HG02610 (cell line): Measurements from ENCODE around the gene AHR.
"Not testable (repeated sequence)": the region's sequence is repeated elsewhere in the genome, so short reads cannot be mapped to it uniquely, and the experiment has no call there.

Experiments used
- ATAC-seq: cut with Tn5 transposase; IDR thresholded peaks from one replicate; pipeline ENCODE4 v1.9.1; 2021; ENCODE audit warnings: mild to moderate bottlenecking, moderate library complexity; ENCODE audit not compliant: unreplicated experiment

The AHR gene

GRCh38 chr7:17336168-17336567 is 37.7 kb downstream of the AHR start:
- ATAC-seq = no peak

DNA sequence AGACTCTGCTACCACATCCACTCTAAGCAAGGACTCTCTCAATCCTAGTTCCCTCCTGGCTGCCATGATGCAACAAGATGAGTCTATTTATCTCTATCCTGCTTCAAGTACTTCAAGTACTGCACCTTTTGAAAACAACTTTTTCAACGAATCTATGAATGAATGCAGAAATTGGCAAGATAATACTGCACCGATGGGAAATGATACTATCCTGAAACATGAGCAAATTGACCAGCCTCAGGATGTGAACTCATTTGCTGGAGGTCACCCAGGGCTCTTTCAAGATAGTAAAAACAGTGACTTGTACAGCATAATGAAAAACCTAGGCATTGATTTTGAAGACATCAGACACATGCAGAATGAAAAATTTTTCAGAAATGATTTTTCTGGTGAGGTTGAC is 40.7 kb downstream of the AHR start:
- ATAC-seq = no peak

GRCh38 chr7:17339952-17340351 is 41.5 kb downstream of the AHR start:
- no peak for ATAC-seq

GRCh38 chr7:17340655-17341054 is 42.2 kb downstream of the AHR start:
- ATAC-seq = no peak

GRCh38 chr7:17342756-17343155 is 44.3 kb downstream of the AHR start:
- ATAC-seq = no peak

GRCh38 chr7:17347401-17347800 is 48.9 kb downstream of the AHR start:
- ATAC-seq = no peak

DNA sequence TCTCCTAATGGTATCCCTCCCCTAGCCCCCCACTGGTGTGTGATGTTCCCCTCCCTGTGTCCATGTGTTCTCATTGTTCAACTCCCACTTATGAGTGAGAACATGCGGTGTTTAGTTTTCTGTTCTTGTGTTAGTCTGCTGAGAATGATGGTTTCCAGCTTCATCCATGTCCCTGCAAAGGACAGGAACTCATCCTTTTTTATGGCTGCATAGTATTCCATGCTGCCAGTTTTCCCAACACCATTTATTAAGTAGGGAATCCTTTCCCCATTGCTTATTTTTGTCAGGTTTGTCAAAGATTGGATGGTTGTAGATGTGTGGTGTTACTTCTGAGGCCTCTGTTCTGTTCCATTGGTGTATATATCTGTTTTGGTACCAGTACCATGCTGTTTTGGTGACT is 50.5 kb downstream of the AHR start:
- not testable (repeated sequence) for ATAC-seq

DNA sequence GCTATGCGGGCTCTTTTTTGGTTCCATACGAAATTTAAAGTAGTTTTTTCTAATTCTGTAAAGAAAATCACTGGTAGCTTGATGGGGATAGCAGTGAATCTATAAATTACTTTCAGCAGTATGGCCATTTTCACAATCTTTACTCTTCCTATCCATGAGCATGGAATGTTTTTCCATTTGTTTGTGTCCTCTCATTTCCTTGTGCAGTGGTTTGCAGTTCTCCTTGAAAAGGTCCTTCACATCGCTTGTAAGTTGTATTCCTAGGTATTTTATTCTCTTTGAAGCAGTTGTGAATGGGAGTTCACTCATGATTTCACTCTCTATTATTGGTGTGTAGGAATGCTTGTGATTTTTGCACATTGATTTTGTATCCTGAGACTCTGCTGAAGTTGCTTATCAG is 51.9 kb downstream of the AHR start:
- not testable (repeated sequence) for ATAC-seq

DNA sequence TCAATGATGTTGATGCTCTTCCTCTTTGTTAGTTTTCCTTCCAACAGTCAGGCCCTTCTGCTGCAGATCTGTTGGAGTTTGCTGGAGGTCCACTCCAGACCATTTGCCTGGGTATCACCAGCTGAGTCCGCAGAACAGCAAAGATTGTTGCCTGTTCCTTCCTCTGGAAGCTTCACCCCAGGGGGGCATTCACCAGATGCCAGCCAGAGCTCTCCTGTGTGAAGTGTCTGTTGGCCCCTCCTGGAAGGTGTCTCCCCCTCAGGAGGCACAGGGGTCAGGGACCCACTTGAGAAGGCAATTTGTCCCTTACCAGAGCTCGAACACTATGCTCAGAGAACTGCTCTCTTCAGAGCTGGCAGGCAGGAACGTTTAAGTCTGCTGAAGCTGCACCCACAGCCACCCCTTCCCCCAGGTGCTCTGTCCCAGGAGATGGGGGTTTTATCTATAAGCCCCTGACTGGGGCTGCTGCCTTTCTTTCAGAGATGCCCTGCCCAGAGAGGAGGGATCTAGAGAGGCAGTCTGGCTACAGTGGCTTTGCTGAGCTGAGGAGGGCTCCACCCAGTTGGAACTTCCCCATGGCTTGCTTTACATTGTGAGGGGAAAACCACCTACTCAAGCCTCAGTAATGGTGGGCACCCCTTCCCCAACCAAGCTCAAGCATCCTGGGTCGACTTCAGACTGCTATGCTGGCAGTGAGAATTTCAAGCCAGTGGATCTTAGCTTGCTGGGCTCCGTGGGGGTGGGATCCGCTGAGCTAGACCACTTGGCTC is 55.4 kb downstream of the AHR start:
- peak; percentile 75 for ATAC-seq

DNA sequence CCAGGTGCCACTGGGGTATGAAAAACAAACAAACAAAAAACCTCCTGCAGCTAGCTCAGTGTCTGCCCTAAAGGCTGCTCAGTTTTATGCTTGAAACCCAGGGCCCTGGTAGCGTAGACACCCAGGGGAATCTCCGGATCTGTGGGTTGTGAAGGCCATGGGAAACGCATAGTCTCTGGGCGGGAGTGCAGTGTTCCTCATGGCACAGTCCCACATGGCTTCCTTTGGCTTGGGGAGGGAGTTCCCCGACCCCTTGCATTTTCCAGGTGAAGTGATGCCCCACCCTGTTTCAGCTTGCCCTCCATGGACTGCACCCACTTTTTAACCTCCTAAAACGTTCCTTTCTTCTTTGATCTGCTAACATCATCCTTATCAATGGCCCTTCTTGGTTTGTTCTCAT is 56.0 kb downstream of the AHR start:
- ATAC-seq = no peak

- no peak for ATAC-seq
These were observed 56.6 kb downstream of the AHR start for GRCh38 chr7:17355050-17355449.

DNA sequence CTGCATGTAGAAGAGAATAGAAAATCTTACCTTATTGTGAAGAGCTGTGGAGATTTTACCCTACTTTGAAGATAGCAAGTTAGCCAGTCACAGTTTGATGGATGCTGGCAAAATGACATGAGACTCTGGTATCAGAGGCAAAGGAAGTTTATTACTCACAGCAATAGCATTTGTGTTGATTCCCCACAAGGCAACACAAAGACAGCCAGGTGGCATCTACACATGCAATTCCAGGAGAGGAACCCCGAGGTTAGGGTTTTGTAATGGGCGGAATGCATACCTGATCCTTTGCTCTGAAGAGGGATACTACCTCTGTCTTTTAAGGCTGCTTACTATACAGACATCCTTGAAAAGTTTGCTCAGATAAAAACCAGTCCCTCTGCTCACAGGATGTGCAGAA is 59.5 kb downstream of the AHR start:
- ATAC-seq = no peak

- ATAC-seq = no peak
These were observed 61.2 kb downstream of the AHR start for GRCh38 chr7:17359610-17360009.

- ATAC-seq = no peak
These were observed 64.1 kb downstream of the AHR start for GRCh38 chr7:17362439-17363105.

- ATAC-seq = no peak
These were observed 66.2 kb downstream of the AHR start for GRCh38 chr7:17364671-17365070.

GRCh38 chr7:17365775-17366174 is 67.3 kb downstream of the AHR start:
- no peak for ATAC-seq

GRCh38 chr7:17367502-17367901 is 69.0 kb downstream of the AHR start:
- ATAC-seq = no peak

DNA sequence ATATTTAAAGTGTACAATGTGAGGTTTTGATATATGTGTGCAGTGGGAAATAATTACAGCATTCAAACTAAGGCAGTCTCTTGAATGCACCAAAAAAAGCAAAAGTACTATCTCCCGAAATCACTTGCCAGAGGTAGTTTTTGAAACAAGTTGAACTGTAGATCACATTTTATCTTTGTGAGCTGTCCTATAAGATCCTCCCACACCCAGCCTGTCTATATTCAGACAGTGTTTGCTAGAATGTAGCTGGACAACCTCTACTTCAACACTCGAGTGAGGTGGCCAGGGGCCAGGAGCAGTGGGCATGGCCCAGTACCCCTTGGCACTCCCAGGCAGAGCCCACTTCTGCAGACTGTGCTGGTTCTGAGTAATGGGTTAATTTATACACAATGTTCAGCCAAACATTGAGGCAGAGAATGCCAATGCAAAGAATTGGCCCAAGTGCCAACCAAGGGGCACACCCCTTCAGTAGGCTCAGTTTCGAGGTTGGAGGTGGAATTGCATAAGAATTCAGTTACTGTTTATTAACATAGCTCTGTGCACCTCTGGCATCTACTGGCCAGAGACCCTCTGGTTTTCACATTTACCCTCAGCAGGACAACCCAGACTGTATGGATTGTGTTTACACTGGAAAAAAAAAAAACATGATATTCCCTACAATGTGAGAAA is 70.5 kb downstream of the AHR start:
- no peak for ATAC-seq

- no peak for ATAC-seq
These were observed 71.4 kb downstream of the AHR start for GRCh38 chr7:17369691-17370426.

DNA sequence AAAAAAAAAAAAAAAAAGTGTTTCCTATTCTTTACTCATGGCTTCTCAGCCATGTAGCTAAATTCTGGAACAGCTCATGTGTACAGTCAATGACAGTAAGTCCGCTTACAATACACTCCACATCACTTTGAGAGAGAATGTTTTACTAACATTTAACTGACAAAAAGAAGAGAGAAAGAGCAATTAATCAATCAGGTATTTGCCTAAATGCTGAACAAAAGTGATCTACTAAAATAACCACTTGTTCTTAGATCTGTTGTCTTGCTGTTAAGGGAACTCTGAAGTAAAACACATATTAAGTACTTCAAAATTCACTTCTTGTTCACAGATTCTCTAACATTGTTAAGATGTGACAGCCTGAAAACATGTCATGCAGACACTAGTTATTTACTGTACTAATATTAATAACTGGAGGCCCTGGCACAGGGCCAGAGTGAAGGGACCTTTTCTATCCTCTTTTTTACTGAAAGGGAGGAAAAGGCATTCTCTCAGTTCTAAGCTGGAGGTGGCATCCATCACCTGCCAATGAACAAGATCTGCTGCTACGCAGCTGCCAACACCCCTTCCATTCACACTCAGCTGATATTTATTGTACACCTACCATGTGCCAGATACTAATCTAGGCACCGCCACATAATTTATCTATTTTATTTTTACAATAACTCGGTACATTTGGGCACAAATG is 72.6 kb downstream of the AHR start:
- no peak for ATAC-seq
